Measurements from ENCODE around the gene CTDNEP1. TPM values are rescaled to one million over a fixed set of nuclear protein-coding genes. Genes with fewer than 3 reads are reported as not detected.

Gene CTDNEP1

GRCh38 chr17:7196651-7197401 lies 54.7 kb downstream of the CTDNEP1 start:
- Histone ChIP-seq H3K27ac (replicated peaks; ENCODE audit: low read length) (no peak overlapping the region), H4K8ac (ENCODE audit: low read depth, low read length) (no peak overlapping the region), H2BK12ac (ENCODE audit: low read length) (no peak overlapping the region), H3K36me3 (replicated peaks in 1 of 2; ENCODE audit: control insufficient read depth in 2 of 2, insufficient read depth in 2 of 2, low read length in 2 of 2) (peaks cover 50 to 85% of the 10 kb centered on the region in 2 donors), H2BK120ac (ENCODE audit: low read depth, low read length) (no peak overlapping the region), H3K4me2 (ENCODE audit: insufficient read depth, low read length, poor library complexity, severe bottlenecking) (no peak overlapping the region), H2AFZ (ENCODE audit: low read length) (no peak overlapping the region), H3K4ac (ENCODE audit: low read length) (no peak overlapping the region), H2AK5ac (ENCODE audit: low read depth, low read length) (no peak overlapping the region), H2BK5ac (ENCODE audit: low read length) (no peak overlapping the region), H3K14ac (ENCODE audit: low read length) (no peak overlapping the region), H3K18ac (ENCODE audit: low read length) (no peak overlapping the region), H4K91ac (ENCODE audit: low read depth, low read length, poor library complexity) (no peak overlapping the region), H3K9me3 (replicated peaks in 1 of 2; ENCODE audit: control insufficient read depth in 2 of 2, insufficient read depth in 1 of 2, low read depth in 1 of 2, low read length in 2 of 2) (no peaks in the 10 kb centered on the region), H3K9ac (ENCODE audit: low read depth, low read length, poor library complexity) (no peak overlapping the region), H3K27me3 (ENCODE audit: control insufficient read depth in 3 of 3, insufficient read depth in 3 of 3, low read depth in 1 of 3, low read length in 3 of 3) (no peaks in the 10 kb centered on the region), H3K23ac (ENCODE audit: low read depth, low read length, poor library complexity) (no peak overlapping the region), H3K4me3 (ENCODE audit: low read length in 2 of 2) (no peak overlapping the region), H3K4me1 (ENCODE audit: control insufficient read depth in 2 of 2, insufficient read depth in 1 of 2, low read depth in 1 of 2, low read length in 2 of 2) (no peaks in the 10 kb centered on the region), H2BK15ac (ENCODE audit: low read length) (no peak overlapping the region), H3K79me1 (ENCODE audit: low read depth, low read length) (peaks cover 3% of the 10 kb centered on the region)
- DNase-seq (ENCODE audit: low spot score) = no peak
- no CpG with 5 or more reads among the region's 22 CpGs for WGBS, 2 donors (ENCODE audit: extremely low coverage in 2 of 2, insufficient read length in 2 of 2, insufficient replicate concordance in 1 of 2)

- H3K4me2 ChIP-seq (ENCODE audit: insufficient read depth, low read length, poor library complexity, severe bottlenecking) = no peak overlapping the region
- no peak overlapping the region for H2AK5ac ChIP-seq (ENCODE audit: low read depth, low read length)
- H3K4ac ChIP-seq (ENCODE audit: low read length) = no peak overlapping the region
- H3K27ac ChIP-seq (replicated peaks; ENCODE audit: low read length) = no peak overlapping the region
- H3K9me3 ChIP-seq (replicated peaks in 1 of 2; ENCODE audit: control insufficient read depth in 2 of 2, insufficient read depth in 1 of 2, low read depth in 1 of 2, low read length in 2 of 2) = no peaks in the 10 kb centered on the region
- DNase-seq (ENCODE audit: low spot score) = no peak
- peaks cover 53 to 85% of the 10 kb centered on the region in 2 donors for H3K36me3 ChIP-seq (replicated peaks in 1 of 2; ENCODE audit: control insufficient read depth in 2 of 2, insufficient read depth in 2 of 2, low read length in 2 of 2)
- H3K4me3 ChIP-seq (ENCODE audit: low read length in 2 of 2) = no peak overlapping the region
- no peak overlapping the region for H4K8ac ChIP-seq (ENCODE audit: low read depth, low read length)
- no peak overlapping the region for H3K18ac ChIP-seq (ENCODE audit: low read length)
- H2BK120ac ChIP-seq (ENCODE audit: low read depth, low read length) = no peak overlapping the region
- no peak overlapping the region for H2AFZ ChIP-seq (ENCODE audit: low read length)
- no peak overlapping the region for H4K91ac ChIP-seq (ENCODE audit: low read depth, low read length, poor library complexity)
- H3K14ac ChIP-seq (ENCODE audit: low read length) = no peak overlapping the region
- H3K23ac ChIP-seq (ENCODE audit: low read depth, low read length, poor library complexity) = no peak overlapping the region
- H3K9ac ChIP-seq (ENCODE audit: low read depth, low read length, poor library complexity) = no peak overlapping the region
- H2BK12ac ChIP-seq (ENCODE audit: low read length) = no peak overlapping the region
- H2BK5ac ChIP-seq (ENCODE audit: low read length) = no peak overlapping the region
- no CpG with 5 or more reads among the region's 12 CpGs for WGBS, 2 donors (ENCODE audit: extremely low coverage in 2 of 2, insufficient read length in 2 of 2, insufficient replicate concordance in 1 of 2)
- H3K79me1 ChIP-seq (ENCODE audit: low read depth, low read length) = peaks cover 3% of the 10 kb centered on the region
- no peak overlapping the region for H2BK15ac ChIP-seq (ENCODE audit: low read length)
- H3K4me1 ChIP-seq (ENCODE audit: control insufficient read depth in 2 of 2, insufficient read depth in 1 of 2, low read depth in 1 of 2, low read length in 2 of 2) = peaks cover 0 to 3% of the 10 kb centered on the region in 2 donors
- H3K27me3 ChIP-seq (ENCODE audit: control insufficient read depth in 3 of 3, insufficient read depth in 3 of 3, low read depth in 1 of 3, low read length in 3 of 3) = no peaks in the 10 kb centered on the region
Measured at GRCh38 chr17:7195971-7196370, 55.6 kb downstream of the CTDNEP1 start.

Small RNA genes within 50 kb of the gene (small RNA-seq; reads per million reads assigned to genes)
- 150 reads per million, percentile 97 among the genes with 10 or more reads in this experiment for gene MIR324 (ENCODE audit: insufficient read depth)
- not detected for gene RF00019 (ENCODE audit: insufficient read depth)
